Measurements from ENCODE around the gene CCDC18. TPM values are rescaled to one million over a fixed set of nuclear protein-coding genes. Genes with fewer than 3 reads are reported as not detected.

CCDC18 gene, protein sequence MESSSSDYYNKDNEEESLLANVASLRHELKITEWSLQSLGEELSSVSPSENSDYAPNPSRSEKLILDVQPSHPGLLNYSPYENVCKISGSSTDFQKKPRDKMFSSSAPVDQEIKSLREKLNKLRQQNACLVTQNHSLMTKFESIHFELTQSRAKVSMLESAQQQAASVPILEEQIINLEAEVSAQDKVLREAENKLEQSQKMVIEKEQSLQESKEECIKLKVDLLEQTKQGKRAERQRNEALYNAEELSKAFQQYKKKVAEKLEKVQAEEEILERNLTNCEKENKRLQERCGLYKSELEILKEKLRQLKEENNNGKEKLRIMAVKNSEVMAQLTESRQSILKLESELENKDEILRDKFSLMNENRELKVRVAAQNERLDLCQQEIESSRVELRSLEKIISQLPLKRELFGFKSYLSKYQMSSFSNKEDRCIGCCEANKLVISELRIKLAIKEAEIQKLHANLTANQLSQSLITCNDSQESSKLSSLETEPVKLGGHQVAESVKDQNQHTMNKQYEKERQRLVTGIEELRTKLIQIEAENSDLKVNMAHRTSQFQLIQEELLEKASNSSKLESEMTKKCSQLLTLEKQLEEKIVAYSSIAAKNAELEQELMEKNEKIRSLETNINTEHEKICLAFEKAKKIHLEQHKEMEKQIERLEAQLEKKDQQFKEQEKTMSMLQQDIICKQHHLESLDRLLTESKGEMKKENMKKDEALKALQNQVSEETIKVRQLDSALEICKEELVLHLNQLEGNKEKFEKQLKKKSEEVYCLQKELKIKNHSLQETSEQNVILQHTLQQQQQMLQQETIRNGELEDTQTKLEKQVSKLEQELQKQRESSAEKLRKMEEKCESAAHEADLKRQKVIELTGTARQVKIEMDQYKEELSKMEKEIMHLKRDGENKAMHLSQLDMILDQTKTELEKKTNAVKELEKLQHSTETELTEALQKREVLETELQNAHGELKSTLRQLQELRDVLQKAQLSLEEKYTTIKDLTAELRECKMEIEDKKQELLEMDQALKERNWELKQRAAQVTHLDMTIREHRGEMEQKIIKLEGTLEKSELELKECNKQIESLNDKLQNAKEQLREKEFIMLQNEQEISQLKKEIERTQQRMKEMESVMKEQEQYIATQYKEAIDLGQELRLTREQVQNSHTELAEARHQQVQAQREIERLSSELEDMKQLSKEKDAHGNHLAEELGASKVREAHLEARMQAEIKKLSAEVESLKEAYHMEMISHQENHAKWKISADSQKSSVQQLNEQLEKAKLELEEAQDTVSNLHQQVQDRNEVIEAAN (N-terminal part only)
- total RNA-seq (2021; ENCODE audit: unreplicated experiment) (18.1 TPM), Bru-seq, nascent RNA (percentile 79 among the genes with signal in this experiment), BruChase-seq, experiment 1, labeled RNA remaining after a 6-hour chase (percentile 64 among the genes with signal in this experiment), BruChase-seq, experiment 2, labeled RNA remaining after a 2-hour chase (percentile 73 among the genes with signal in this experiment)
- 5.7 and 6.0 TPM in 2 replicates for polyA plus RNA-seq (2012)
- long read RNA-seq, partial matches to known transcripts = 5 of 25 reads
- long read RNA-seq, other reads (novel, unspliced or antisense) = 20 of 25 reads

GRCh38 chr1:93180723-93181613, at the start of gene CCDC18:
TSS of gene CCDC18 (plus strand) at chr1:93180724. CDS start at chr1:93183362, 2,638 bp downstream.
- no peaks in the 10 kb centered on the region for H4K20me1 ChIP-seq (ENCODE audit: insufficient read depth)
- peak; percentile 19 for ATAC-seq
- TSS peak; percentile 68 for BruUV-seq (replicated peaks)
- 0 out of 4 replicates have a peak, but pooled peaks cover 0 to 3% of the 10 kb centered on the region in 2 experiments for H3K36me3 ChIP-seq (ENCODE audit: control insufficient read depth in 1 of 2, insufficient read depth in 2 of 2, low read length in 2 of 2)
- ChIA-PET POLR2A (no interaction called here), CTCF (no interaction called here), RAD21 (ENCODE audit: low non-redundant PET in 1 of 2, low total read pairs in 2 of 2, uncharacterized antibody in 2 of 2, unreplicated experiment in 2 of 2) (no interaction called here)
- intact Hi-C loops (cut with micrococcal nuclease) = no loop called here
- TF ChIP-seq YY1 (IDR thresholded peaks at IDR 0.05; ENCODE audit: extremely low read depth, insufficient replicate concordance, low read depth, low read length) (peak; percentile 11), EGR1 (IDR thresholded peaks at IDR 0.05; ENCODE audit: low read depth) (peak; percentile 89), SIN3A (IDR thresholded peaks at IDR 0.05; ENCODE audit: low read depth) (peak; percentile 99), ELF1 (IDR thresholded peaks at IDR 0.05; ENCODE audit: borderline replicate concordance, low read depth) (no peak), SP1 (IDR thresholded peaks at IDR 0.05; ENCODE audit: low read depth) (no peak)
- TF ChIP-seq, protein P1, sequence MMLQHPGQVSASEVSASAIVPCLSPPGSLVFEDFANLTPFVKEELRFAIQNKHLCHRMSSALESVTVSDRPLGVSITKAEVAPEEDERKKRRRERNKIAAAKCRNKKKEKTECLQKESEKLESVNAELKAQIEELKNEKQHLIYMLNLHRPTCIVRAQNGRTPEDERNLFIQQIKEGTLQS (IDR thresholded peaks at IDR 0.05) = no peak
- no peaks in the 10 kb centered on the region for H3K9me2 ChIP-seq (ENCODE audit: insufficient read depth)
- peaks cover 73% of the 10 kb centered on the region for H3K79me2 ChIP-seq (ENCODE audit: insufficient read depth, low read length)
- H3K4me3 ChIP-seq (replicated peaks in 1 of 2; ENCODE audit: low read depth in 1 of 2, low read length in 2 of 2) = peak within 1 kb of the TSS; percentile 71 to 93
- peak within 1 kb of the TSS; percentile 49 for H2AFZ ChIP-seq (ENCODE audit: low read depth, low read length, poor library complexity, severe bottlenecking)
- DNase-seq (ENCODE audit: low read depth, low spot score) = peak; percentile 36
- no peaks in the 10 kb centered on the region for H3K27me3 ChIP-seq (ENCODE audit: insufficient read depth, low read length)
- peak within 1 kb of the TSS; percentile 94 for H3K4me2 ChIP-seq (ENCODE audit: low read length)
- H3K9me3 ChIP-seq (ENCODE audit: control insufficient read depth in 1 of 2, insufficient read depth in 1 of 2, low read depth in 1 of 2, low read length in 2 of 2) = no peaks in the 10 kb centered on the region
- peak within 1 kb of the TSS; percentile 85 for H3K27ac ChIP-seq (ENCODE audit: low read depth, low read length)
- peaks cover 0 to 30% of the 10 kb centered on the region in 2 experiments; a peak in 3 of 4 replicates for H3K4me1 ChIP-seq (ENCODE audit: control insufficient read depth in 1 of 2, insufficient read depth in 2 of 2, low read length in 2 of 2)
- H3K9ac ChIP-seq (ENCODE audit: low read length) = peak within 1 kb of the TSS; percentile 84

All from HCT116 (cell line).